GM21786 (cell line): ENCODE measurements around the gene NLRC3.
"Not testable (repeated sequence)": the region's sequence is repeated elsewhere in the genome, so short reads cannot be mapped to it uniquely, and the experiment has no call there.

Source experiments
- ATAC-seq: cut with Tn5 transposase; IDR thresholded peaks from one replicate; pipeline ENCODE4 v1.9.1; 2021; ENCODE audit not compliant: unreplicated experiment

Gene NLRC3

GRCh38 chr16:3550851-3551847 lies 26.1 kb downstream of the NLRC3 start:
- ATAC-seq, result no peak

- no peak for ATAC-seq
Observed at GRCh38 chr16:3549906-3550305, 27.3 kb downstream of the NLRC3 start.

GRCh38 chr16:3548859-3549258 lies 28.3 kb downstream of the NLRC3 start:
- no peak for ATAC-seq

- ATAC-seq, result no peak
Observed at GRCh38 chr16:3548445-3548844, 28.8 kb downstream of the NLRC3 start.

GRCh38 chr16:3546986-3547682 lies 30.1 kb downstream of the NLRC3 start:
- ATAC-seq, result no peak

- no peak for ATAC-seq
Observed at GRCh38 chr16:3542601-3543373, 34.4 kb downstream of the NLRC3 start.

GRCh38 chr16:3541527-3542155 lies 35.6 kb downstream of the NLRC3 start:
- no peak for ATAC-seq

- ATAC-seq, result no peak
Observed at GRCh38 chr16:3538222-3538621, 39.0 kb downstream of the NLRC3 start.

GRCh38 chr16:3536851-3537250 lies 40.4 kb downstream of the NLRC3 start:
- no peak for ATAC-seq

GRCh38 chr16:3536271-3536731 lies 40.9 kb downstream of the NLRC3 start:
- no peak for ATAC-seq

- ATAC-seq, result no peak
Observed at GRCh38 chr16:3534126-3534525, 43.1 kb downstream of the NLRC3 start.

GRCh38 chr16:3532741-3533140 lies 44.5 kb downstream of the NLRC3 start:
- no peak for ATAC-seq

GRCh38 chr16:3530371-3530914 lies 46.8 kb downstream of the NLRC3 start:
- no peak for ATAC-seq

GRCh38 chr16:3529175-3529574 lies 48.0 kb downstream of the NLRC3 start:
- no peak for ATAC-seq

- ATAC-seq, result no peak
Observed at GRCh38 chr16:3528406-3528805, 48.8 kb downstream of the NLRC3 start.

- ATAC-seq, result not testable (repeated sequence)
Observed at GRCh38 chr16:3527216-3527829, 49.9 kb downstream of the NLRC3 start.

- ATAC-seq, result no peak
Observed at GRCh38 chr16:3525951-3526350, 51.3 kb downstream of the NLRC3 start.

- no peak for ATAC-seq
Observed at GRCh38 chr16:3523281-3523680, 53.9 kb downstream of the NLRC3 start.

- no peak for ATAC-seq
Observed at GRCh38 chr16:3520841-3521240, 56.4 kb downstream of the NLRC3 start.

- ATAC-seq, result no peak
Observed at GRCh38 chr16:3520413-3520812, 56.8 kb downstream of the NLRC3 start.
